Adrenal gland (tissue), 5 donors: ENCODE results near the gene TBC1D14.

Experiments used
- POLR2A ChIP-seq, 2 donors: fragments of 450-650 bp; IDR thresholded peaks; one replicate each; pipeline ENCODE4 v1.6.1; 2017; ENCODE audit warnings: antibody characterized with exemption in 2 of 2, mild to moderate bottlenecking in 2 of 2, moderate library complexity in 1 of 2
- TF ChIP-seq, protein P1 (sequence below), 6 experiments: fragments of 450-650 bp in 4 of 6; fragments of 200-600 bp in 2 of 6; sonication (generic) in 1 of 6; IDR thresholded peaks; 1 replicate in 5 of 6; 2 replicates in 1 of 6; pipeline versions ENCODE4 v1.5.1 to v1.8.0; 2016 to 2021; ENCODE audit warnings: antibody characterized with exemption in 6 of 6, mild to moderate bottlenecking in 2 of 6, moderate library complexity in 1 of 6
- donor health status: DM: no; HTN: no; CAD: no.

DNA sequence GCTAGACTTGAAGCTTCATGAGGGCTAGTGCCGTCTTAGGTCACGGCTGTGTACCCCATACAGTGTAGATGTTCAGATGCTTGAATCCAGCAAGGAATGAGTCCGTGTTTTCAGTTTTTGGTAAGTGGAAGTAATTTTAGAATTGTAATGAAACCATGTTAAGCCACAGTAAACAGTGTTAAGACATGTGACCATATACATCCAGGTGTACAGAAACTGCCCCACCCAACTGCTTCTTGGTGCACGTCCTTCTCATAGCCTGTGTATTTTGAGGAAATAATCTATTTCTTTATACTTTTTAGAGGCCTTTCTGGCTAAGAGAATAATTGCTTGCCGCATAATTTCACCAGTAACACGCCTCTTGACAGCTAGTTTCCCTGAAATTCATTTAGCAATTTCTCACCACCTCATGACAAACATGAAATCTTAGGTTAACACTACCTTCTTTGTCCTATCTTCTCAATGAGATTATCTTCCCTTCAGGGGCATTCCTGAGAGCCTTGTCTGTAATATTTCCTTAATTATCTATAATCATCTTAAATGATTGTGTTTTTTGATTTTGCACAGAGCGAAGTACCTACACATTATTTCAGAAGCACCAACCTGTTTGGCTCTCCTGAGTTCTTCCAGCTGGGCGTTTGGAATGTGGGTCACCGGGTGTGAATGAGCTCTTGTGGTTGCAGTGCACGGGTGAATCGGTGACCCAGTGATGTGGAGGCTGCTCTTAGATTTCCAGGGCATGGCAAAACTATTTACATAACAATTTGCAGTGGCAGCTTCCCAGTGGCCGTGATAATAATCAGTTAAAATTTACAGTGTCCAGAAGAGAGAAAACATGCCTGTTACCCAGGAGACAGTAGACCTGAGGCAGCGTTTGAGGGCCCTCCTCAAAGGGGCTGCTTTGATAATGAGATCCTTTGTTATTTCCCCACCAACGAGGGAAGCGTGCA lies 83.4 kb downstream of the TBC1D14 start:
- TF ChIP-seq POLR2A (IDR thresholded peaks at IDR 0.05): no peak
- TF ChIP-seq, protein P1, sequence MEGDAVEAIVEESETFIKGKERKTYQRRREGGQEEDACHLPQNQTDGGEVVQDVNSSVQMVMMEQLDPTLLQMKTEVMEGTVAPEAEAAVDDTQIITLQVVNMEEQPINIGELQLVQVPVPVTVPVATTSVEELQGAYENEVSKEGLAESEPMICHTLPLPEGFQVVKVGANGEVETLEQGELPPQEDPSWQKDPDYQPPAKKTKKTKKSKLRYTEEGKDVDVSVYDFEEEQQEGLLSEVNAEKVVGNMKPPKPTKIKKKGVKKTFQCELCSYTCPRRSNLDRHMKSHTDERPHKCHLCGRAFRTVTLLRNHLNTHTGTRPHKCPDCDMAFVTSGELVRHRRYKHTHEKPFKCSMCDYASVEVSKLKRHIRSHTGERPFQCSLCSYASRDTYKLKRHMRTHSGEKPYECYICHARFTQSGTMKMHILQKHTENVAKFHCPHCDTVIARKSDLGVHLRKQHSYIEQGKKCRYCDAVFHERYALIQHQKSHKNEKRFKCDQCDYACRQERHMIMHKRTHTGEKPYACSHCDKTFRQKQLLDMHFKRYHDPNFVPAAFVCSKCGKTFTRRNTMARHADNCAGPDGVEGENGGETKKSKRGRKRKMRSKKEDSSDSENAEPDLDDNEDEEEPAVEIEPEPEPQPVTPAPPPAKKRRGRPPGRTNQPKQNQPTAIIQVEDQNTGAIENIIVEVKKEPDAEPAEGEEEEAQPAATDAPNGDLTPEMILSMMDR (IDR thresholded peaks at IDR 0.05): no peak
